ENCODE data around the gene LRRC1. TPM values are rescaled to one million over a fixed set of nuclear protein-coding genes. Genes with fewer than 3 reads are reported as not detected.

LRRC1 gene
- total RNA-seq, 1 donor from 2014 or later: 7.5 TPM

DNA sequence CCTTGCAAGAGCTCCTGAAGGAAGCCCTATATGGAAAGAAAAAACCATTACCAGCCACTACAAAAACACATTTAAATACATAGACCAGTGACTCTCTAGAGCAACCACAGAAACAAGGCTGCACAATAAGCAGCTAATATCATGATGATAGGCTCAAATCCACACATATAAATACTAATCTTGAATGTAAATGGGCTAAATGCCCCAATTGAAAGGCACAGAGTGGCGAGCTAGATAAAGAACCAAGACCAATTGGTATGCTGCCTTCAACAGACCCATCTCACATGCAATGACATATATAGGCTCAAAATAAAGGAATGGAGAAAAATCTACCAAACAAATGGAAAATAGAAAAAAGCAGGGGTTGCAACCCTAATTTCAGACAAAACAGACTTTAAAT lies 153.0 kb downstream of the LRRC1 start:
- no peak overlapping the region for H3K4me3 Mint-ChIP-seq (ENCODE audit: unreplicated experiment)
- DNase-seq (ENCODE audit: low spot score): no peak
- no peaks in the 10 kb centered on the region for H3K9me3 Mint-ChIP-seq (ENCODE audit: unreplicated experiment)
- TF ChIP-seq, protein P1, sequence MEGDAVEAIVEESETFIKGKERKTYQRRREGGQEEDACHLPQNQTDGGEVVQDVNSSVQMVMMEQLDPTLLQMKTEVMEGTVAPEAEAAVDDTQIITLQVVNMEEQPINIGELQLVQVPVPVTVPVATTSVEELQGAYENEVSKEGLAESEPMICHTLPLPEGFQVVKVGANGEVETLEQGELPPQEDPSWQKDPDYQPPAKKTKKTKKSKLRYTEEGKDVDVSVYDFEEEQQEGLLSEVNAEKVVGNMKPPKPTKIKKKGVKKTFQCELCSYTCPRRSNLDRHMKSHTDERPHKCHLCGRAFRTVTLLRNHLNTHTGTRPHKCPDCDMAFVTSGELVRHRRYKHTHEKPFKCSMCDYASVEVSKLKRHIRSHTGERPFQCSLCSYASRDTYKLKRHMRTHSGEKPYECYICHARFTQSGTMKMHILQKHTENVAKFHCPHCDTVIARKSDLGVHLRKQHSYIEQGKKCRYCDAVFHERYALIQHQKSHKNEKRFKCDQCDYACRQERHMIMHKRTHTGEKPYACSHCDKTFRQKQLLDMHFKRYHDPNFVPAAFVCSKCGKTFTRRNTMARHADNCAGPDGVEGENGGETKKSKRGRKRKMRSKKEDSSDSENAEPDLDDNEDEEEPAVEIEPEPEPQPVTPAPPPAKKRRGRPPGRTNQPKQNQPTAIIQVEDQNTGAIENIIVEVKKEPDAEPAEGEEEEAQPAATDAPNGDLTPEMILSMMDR (IDR thresholded peaks at IDR 0.05; ENCODE audit: unreplicated experiment): no peak
- no peak overlapping the region for H3K27ac Mint-ChIP-seq (ENCODE audit: unreplicated experiment)
- no peaks in the 10 kb centered on the region for H3K36me3 Mint-ChIP-seq (ENCODE audit: low read depth, unreplicated experiment)
- no peaks in the 10 kb centered on the region for H3K4me1 Mint-ChIP-seq (ENCODE audit: unreplicated experiment)
- no peaks in the 10 kb centered on the region for H3K27me3 Mint-ChIP-seq (ENCODE audit: unreplicated experiment)

DNA sequence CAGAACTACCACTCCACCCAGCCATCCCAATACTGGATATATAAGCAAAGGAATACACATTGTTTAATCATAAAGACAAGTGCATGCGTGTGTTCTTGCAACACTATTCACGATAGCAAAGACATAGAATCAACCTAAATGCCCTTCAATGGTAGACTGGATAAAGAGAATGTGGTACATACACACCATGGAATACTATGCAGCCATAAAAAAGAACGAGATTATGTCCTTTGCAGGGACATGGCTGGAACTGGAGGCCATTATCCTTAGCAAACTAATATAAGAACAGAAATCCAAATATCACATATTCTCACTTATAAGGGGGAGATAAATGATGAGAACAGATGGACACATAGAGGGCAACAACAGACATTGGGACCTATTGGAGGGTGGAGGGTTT lies 156.6 kb downstream of the LRRC1 start:
- H3K4me3 Mint-ChIP-seq (ENCODE audit: unreplicated experiment): no peak overlapping the region
- H3K36me3 Mint-ChIP-seq (ENCODE audit: low read depth, unreplicated experiment): no peaks in the 10 kb centered on the region
- DNase-seq (ENCODE audit: low spot score): no peak
- no peak overlapping the region for H3K27ac Mint-ChIP-seq (ENCODE audit: unreplicated experiment)
- TF ChIP-seq, protein P1 (IDR thresholded peaks at IDR 0.05; ENCODE audit: unreplicated experiment): no peak
- H3K4me1 Mint-ChIP-seq (ENCODE audit: unreplicated experiment): no peaks in the 10 kb centered on the region
- H3K9me3 Mint-ChIP-seq (ENCODE audit: unreplicated experiment): no peaks in the 10 kb centered on the region
- H3K27me3 Mint-ChIP-seq (ENCODE audit: unreplicated experiment): no peaks in the 10 kb centered on the region

DNA sequence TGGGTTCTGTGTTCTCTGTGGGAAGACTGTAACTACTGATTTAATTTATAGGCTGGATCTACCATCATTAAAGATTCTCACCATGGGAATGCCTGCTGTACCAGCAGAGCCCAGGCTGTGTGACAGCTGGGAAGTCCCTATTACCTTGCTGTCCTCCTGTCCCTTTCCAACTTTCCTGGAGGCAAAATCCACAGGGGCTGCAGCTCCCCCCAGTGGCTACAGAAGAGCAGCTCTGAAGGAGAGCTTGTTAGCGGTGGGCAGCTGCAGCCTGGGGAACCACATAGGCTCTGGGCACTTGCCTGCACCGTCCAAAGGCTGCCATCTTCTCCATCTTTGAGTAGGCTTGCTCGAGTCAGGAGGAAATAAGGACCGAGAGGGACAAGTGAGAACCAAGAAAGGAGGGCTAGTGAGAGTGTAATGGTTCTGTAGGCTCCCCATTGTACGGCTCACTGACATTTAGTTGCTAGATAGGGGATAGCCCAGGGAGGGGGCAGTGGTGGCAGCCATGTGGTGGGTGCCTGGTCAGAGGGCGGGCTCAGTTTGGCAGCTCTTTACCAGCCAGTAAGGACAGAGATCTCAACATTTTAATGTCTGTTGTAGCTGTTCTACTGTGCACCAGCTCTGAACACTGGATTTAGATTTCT lies 161.4 kb downstream of the LRRC1 start:
- Mint-ChIP-seq H3K27me3 (ENCODE audit: unreplicated experiment) (no peaks in the 10 kb centered on the region), H3K27ac (ENCODE audit: unreplicated experiment) (no peak overlapping the region), H3K4me3 (ENCODE audit: unreplicated experiment) (no peak overlapping the region), H3K4me1 (ENCODE audit: unreplicated experiment) (no peaks in the 10 kb centered on the region), H3K9me3 (ENCODE audit: unreplicated experiment) (no peaks in the 10 kb centered on the region), H3K36me3 (ENCODE audit: low read depth, unreplicated experiment) (no peaks in the 10 kb centered on the region)
- TF ChIP-seq, protein P1 (IDR thresholded peaks at IDR 0.05; ENCODE audit: unreplicated experiment): no peak
- DNase-seq (ENCODE audit: low spot score): peak; percentile 73

DNA sequence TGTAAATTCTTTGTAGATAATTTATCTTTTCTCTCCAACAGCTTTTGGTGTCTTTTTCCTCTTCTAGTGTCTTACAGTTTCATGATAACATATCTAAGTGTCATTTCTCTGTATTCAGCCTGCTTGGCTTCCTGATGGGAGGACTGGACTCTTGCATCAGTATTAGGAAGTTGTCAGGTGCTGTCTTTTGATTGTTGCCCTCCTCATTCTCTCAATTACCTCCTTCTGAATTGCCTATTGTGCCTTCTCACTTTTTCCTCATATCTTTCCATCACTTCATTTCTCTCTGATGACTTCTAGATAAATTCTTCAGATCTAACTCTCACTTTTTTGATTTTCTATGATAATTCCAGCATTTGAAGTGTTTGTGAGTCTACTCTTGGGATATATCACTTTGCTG lies 162.0 kb downstream of the LRRC1 start:
- Mint-ChIP-seq H3K4me3 (ENCODE audit: unreplicated experiment) (no peak overlapping the region), H3K27ac (ENCODE audit: unreplicated experiment) (no peak overlapping the region)

DNA sequence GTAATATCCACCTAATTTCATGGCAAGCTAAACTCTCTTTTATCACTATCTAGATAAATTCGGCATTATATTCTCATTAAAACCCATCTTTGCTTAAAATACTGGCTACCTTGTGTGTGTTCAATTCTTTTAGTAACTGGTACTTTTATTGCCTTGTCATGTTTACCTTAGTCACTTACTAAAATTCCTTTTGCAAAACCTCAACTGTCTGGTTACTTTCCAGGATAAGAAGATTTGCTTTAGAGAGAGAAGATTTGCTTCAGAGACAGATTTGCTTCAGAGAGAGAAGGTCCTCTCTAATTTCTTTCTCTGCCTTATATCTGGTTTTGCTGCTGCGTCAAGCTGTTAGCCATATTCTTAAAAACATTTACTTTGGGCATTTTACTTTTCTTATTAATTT lies 164.9 kb downstream of the LRRC1 start:
- Mint-ChIP-seq H3K4me3 (ENCODE audit: unreplicated experiment) (no peak overlapping the region), H3K27ac (ENCODE audit: unreplicated experiment) (no peak overlapping the region), H3K9me3 (ENCODE audit: unreplicated experiment) (no peaks in the 10 kb centered on the region), H3K4me1 (ENCODE audit: unreplicated experiment) (no peaks in the 10 kb centered on the region), H3K36me3 (ENCODE audit: low read depth, unreplicated experiment) (no peaks in the 10 kb centered on the region), H3K27me3 (ENCODE audit: unreplicated experiment) (no peaks in the 10 kb centered on the region)
- no peak for DNase-seq (ENCODE audit: low spot score)
- TF ChIP-seq, protein P1 (IDR thresholded peaks at IDR 0.05; ENCODE audit: unreplicated experiment): no peak

More for the DNA sequence above, 162.0 kb downstream of the LRRC1 start:
- Mint-ChIP-seq H3K4me1 (ENCODE audit: unreplicated experiment) (no peaks in the 10 kb centered on the region), H3K9me3 (ENCODE audit: unreplicated experiment) (no peaks in the 10 kb centered on the region), H3K27me3 (ENCODE audit: unreplicated experiment) (no peaks in the 10 kb centered on the region), H3K36me3 (ENCODE audit: low read depth, unreplicated experiment) (no peaks in the 10 kb centered on the region)
- TF ChIP-seq, protein P1 (IDR thresholded peaks at IDR 0.05; ENCODE audit: unreplicated experiment): no peak
- DNase-seq (ENCODE audit: low spot score): no peak
